Measurements from ENCODE around the gene CCDC70.

The CCDC70 gene

GRCh38 chr13:51831519-51831918 is 30.2 kb upstream of the CCDC70 start:
- no peak for DNase-seq

- DNase-seq: peak; percentile 84 to 88
These were observed 29.2 kb upstream of the CCDC70 start for GRCh38 chr13:51832471-51833152.

GRCh38 chr13:51833980-51834379 is 27.8 kb upstream of the CCDC70 start:
- DNase-seq: no peak

GRCh38 chr13:51834581-51835171 is 27.1 kb upstream of the CCDC70 start:
- DNase-seq: no peak

- DNase-seq: no peak
These were observed 24.8 kb upstream of the CCDC70 start for GRCh38 chr13:51837016-51837415.

- no peak for DNase-seq
These were observed 23.4 kb upstream of the CCDC70 start for GRCh38 chr13:51838240-51838846.

- no peak for DNase-seq
These were observed 21.8 kb upstream of the CCDC70 start for GRCh38 chr13:51839711-51840540.

- DNase-seq: no peak
These were observed 20.9 kb upstream of the CCDC70 start for GRCh38 chr13:51840917-51841316.

- DNase-seq: no peak
These were observed 20.0 kb upstream of the CCDC70 start for GRCh38 chr13:51841732-51842131.

GRCh38 chr13:51843529-51843928 is 18.2 kb upstream of the CCDC70 start:
- DNase-seq: no peak

GRCh38 chr13:51844862-51845573 is 16.8 kb upstream of the CCDC70 start, which contains the start of gene TMEM272:
TMEM272 (minus strand) TSS chr13:51845177; CDS start chr13:51838530, 6,647 bp downstream.
- peak in 1 of 2 experiments; percentile 10 for DNase-seq

- no peak for DNase-seq
These were observed 16.0 kb upstream of the CCDC70 start for GRCh38 chr13:51845574-51846318.

- DNase-seq: no peak
These were observed 15.0 kb upstream of the CCDC70 start for GRCh38 chr13:51846756-51847155.

GRCh38 chr13:51848674-51849073 is 13.1 kb upstream of the CCDC70 start:
- no peak for DNase-seq

- DNase-seq: peak; percentile 33 to 46
These were observed 12.3 kb upstream of the CCDC70 start for GRCh38 chr13:51849145-51850101.

- DNase-seq: no peak
These were observed 5.6 kb upstream of the CCDC70 start for GRCh38 chr13:51856027-51856736.

GRCh38 chr13:51856998-51857397 is 4.8 kb upstream of the CCDC70 start:
- no peak for DNase-seq

- no peak for DNase-seq
These were observed 3.1 kb upstream of the CCDC70 start for GRCh38 chr13:51858433-51859247.

GRCh38 chr13:51862957-51863356 is 1.2 kb downstream of the CCDC70 start:
- no peak for DNase-seq

Data from AML-193 (cell line).